A204.1 (cell line): ENCODE data around the gene ITPKB.
"Not testable (repeated sequence)": the region's sequence is repeated elsewhere in the genome, so short reads cannot be mapped to it uniquely, and the experiment has no call there.

Source experiments
- FAIRE-seq: peaks from 2 replicates; lab custom pipeline; 2012; peaks lifted over from hg19 to GRCh38; lab: Jason Lieb, UNC

ITPKB gene

GRCh38 chr1:226651041-226651731 is 87.9 kb downstream of the ITPKB start:
- FAIRE-seq = no peak

DNA sequence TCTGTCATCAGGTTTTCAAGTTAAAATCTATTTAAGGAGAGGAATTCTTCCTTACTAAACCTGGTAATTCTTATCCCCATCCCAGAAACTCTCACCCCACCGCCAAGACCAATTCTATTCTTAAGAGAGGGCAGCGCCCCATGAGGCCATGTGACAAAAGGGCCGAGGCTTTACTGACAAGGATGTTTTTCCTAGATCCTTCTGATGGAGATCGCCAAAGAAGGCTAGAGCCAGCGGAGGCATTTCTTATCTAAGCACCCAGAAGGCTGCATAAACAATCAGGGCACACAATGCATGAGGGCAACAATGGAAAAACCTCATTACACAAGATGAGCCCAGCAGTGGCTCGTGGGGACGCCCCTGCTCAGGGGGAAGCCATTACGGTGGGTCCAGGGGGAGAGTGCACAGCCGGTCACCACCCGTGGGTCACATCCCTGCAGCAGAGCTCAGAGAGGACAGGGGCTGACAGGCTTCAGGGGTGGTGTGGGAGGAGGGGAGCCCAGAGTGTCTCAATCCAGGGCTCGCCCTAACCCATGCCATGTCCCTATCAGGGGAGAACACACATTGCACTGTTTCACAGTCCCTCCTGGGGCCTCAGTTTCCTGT is 88.7 kb downstream of the ITPKB start:
- no peak for FAIRE-seq

DNA sequence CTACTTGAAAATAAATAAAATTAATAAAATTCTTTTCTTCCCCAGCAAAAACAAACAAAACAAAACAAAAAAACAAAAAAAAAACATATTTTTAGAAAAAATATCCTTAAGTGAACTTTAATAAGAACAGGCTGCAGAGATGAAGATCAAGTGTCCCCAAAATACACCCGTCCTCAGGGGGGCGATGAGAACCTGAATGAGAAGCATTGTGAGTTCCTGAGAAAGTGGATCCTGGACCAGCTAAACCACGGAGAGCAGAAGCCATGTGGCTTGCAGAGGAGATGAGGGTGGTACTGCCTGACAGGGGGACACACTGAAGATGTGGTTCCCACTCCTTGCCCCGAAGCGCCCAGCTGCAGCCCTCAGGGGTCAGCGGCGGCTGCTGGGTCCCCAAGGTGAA is 89.3 kb downstream of the ITPKB start:
- FAIRE-seq = no peak

DNA sequence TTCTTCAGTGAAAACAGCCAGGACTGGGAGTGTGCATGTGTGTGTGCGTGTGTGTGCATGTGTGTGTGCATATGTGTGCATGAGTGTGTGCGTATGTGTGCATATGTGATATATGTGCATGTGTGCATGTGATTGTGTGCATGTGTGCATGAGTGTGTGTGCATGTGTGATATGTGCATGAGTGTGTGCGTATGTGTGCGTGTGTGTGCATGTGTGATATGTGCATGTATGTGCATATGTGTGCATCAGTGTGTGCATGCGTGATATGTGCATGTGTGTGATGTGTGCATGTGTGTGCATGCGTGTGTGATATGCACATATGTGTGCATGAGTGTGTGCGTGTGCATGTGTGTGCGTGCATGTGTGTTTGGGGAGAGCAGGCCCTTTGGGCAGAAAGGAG is 89.8 kb downstream of the ITPKB start:
- no peak for FAIRE-seq

- no peak for FAIRE-seq
These were observed 90.7 kb downstream of the ITPKB start for GRCh38 chr1:226648421-226648820.

- FAIRE-seq = no peak
These were observed 91.4 kb downstream of the ITPKB start for GRCh38 chr1:226647719-226648118.

DNA sequence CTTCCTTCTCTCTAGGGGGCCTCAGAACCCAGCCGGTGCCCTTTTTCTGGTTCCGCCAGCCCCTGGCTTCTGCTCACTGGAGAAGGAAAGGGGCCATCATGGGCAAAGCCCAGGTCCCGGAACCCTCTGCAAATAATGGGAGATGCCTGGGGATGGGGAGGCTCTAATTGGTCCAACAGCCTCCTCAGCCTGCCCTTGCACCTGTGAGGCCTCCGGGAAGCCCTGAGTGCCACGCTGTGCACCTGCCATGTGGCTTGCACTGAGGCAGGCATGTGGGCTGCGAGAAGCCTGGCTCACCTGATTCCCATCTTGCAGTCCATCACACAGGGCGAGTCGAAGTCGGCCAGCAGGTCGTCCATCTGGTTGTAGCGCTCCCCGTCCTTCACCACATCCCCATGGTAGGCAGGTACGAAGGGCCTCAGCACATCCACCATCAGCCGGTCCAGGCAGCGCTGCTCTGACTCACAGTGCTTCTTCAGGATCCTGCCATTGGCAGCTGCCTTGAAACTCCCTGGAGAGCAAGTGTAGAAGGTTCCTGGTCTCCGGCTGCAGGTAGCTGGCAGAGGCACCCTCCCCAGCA is 92.1 kb downstream of the ITPKB start:
- FAIRE-seq = no peak

- FAIRE-seq = no peak
These were observed 92.8 kb downstream of the ITPKB start for GRCh38 chr1:226646026-226646869.

- FAIRE-seq = no peak
These were observed 93.7 kb downstream of the ITPKB start for GRCh38 chr1:226645279-226645976.

GRCh38 chr1:226644541-226645176 is 94.4 kb downstream of the ITPKB start:
- FAIRE-seq = no peak

DNA sequence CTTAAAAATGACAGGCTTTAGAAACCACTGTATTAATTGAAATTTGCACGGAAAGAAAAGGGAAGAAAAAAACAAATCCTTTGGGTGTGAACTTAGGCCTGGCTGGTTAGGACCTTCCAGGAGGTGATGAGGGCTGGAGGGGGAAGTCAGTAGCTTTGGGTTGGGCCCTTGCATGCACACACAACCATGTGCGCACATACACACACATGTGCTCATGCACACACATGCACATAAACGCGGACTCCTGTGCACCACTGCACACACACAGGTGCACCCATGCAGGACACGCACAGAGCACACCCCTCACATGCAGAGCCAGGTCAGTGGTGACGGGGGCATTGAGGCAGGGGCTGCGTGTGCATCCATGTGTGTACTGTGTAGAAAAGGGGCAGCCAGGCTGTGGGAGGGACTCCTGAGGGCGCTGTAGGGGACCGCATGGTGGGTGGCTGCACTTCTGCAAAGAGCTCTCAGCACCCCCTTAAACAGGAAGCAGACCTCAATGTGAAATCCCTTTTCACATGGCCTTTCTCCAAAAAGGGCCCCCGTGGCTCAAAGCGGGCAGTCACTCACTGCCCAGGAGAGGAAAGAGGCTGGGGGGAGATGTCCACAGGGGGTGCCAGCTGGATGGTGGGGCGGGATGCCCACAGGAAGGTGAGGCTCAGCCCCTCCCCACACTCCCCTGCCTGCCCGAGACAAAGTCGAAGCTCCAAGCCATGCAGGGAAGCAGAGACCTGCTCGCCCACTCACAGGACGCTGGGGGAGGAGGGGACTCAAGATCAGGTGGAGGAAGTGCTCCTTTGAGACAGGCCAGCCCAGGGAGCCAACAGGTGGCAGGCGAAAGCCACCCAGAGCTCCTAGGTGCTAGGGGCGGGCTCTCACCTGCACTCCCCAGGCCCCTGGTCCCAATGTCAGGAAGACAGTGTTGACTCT is 95.2 kb downstream of the ITPKB start:
- FAIRE-seq = no peak

- FAIRE-seq = no peak
These were observed 95.9 kb downstream of the ITPKB start for GRCh38 chr1:226643177-226643576.

DNA sequence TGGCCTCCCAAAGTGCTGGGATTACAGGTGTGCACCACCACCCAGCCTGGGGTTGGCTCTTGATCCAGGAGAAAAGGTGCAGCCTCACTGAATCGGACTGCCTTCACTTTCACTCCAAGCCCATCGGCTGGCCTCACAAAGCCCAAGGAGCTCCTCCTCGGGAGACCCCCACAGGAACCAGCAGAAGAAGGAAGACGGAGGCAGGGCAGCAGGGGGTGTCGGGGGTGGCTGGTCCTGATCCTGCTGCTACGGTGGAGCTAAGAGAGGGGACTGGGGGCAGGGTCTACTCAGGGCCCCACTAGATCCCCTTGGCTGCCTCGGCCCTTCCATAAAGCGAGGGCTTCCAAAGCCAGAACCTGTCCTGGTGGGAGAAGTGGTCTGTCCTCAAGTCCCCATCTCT is 96.7 kb downstream of the ITPKB start:
- FAIRE-seq = no peak

DNA sequence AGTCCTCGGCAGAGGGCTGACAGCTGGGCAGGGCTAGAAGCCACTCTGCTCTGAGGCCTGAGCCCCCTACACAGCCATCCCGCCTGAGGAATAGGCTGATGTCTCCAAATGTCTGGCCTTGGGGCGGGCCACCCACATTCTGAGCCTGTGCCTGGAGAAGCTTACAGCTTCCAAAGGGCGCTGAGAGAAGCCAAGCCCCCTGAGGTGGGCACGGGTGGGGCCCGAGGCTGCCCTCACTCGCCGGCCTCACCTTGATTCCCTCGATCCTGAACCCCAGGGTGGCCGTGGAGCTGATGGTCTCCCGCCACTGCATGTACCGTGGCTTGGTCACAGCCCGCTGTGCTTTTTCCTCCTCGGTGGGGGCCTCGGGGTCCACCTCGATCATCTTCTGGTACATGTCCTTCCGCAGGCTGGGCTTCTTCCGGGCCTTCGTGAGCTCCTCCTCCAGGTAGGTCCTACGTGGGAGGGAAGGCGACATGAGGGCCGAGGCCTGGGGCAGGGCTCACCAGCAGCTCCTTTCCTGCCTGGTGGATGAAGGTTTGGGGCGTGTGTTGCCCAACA is 97.3 kb downstream of the ITPKB start:
- FAIRE-seq = no peak

DNA sequence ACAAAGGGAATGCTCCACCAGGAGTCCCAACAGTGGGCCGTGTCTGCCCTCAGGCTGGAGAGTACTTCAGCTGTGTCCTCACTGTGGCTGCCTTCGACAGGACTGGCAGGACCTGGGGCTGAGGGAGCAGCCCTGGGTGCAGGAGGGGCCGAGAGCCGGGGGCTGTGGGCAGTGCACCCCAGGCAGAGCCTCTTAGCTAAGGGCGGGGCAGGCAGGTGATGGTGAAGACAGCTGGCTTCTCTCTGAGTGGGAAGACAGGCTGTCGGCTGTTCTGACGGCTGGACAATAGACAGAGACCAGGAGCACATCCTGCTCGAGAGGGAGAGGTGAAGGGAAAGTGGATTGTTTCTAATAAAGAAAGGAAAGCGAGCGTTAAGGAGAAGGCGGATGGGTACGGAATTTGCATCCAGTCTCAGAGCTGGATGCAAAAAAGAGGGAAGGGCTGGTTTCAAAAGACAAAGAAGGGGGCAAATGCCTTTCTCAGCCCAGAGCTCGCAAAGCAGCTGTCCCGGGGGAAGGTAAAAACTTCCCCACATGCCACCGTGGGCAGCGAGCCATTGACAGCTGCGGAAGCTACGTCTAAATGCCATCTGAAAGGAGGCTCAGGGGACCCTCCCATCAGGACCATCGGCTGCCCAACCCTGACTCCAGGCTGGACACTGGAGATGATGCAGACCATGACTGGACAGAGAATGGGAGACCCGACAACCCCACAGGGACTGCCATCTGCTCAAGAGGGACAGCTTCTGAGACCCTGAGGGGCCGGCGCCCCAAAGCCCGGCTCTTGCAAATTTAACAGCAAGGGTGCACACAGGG is 98.6 kb downstream of the ITPKB start:
- FAIRE-seq = no peak

DNA sequence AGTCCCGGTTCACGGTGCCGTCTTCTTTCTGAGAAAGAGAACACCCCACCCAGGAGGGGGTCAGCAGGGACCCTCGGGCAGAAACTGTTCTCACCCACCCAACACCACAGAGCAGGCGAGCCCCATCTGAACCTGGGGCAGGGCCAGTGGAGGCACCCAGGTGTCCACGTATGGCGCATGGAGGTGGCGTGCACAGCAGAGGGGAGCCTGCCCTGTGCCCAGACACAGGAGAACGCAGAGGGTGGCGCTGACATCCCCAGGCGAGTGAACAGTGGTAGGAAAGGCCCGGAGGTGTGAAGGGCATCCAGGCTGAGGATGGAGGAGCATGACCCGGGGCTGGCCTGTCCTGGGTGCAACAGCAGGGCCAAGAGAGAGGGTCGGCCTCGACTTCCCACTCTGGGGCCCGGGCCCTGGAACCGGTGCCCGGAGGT is 99.4 kb downstream of the ITPKB start:
- no peak for FAIRE-seq

DNA sequence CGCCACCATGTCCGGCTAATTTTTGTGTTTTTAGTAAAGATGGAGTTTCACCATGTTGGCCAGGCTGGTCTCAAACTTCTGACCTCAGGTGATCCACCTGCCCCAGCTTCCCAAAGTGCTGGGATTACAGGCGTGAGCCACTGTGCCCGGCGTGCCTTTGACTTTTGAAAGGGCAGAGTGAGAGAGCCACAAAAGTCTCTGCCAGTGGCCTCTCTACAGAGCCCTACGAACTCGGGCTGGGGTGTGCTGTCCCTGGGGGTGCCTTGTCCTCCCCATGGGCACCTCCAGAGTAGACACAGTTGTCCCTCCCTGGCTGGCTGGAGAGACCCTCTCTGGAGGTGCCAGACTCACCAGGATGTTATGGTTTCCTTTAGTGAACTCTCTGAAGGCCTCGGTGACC is 99.9 kb downstream of the ITPKB start:
- not testable (repeated sequence) for FAIRE-seq

- FAIRE-seq = no peak
These were observed 100.5 kb downstream of the ITPKB start for GRCh38 chr1:226638608-226639007.

DNA sequence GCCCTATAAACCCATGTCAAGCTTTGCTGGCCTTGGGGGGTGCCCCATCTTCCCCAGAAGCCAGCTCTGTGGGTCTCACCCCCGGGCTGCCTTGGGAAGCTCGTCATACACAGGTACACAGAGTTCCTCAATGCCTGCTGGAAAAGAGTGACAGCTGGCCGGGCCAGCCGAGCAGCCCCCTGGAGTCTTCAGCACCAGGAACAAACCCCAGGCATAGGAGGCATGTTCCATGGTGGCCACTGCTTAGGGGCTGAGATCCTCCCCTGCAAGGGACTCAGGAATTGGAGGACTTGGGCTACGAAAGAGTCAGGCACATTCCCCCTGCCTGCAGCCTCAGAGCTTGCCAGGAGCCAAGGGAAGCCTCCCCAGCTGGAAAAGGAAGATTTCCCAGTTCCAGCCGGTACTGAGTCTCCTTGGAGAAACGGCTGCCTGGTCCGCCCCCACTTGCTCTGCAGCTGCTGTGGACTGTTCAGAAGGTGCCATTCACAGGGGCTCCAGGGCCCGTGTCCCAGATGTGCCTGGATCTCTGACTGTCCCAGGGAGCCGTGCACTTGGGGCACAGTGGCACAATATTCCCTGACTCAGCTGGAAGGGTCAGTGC is 101.0 kb downstream of the ITPKB start:
- FAIRE-seq = no peak
